Activated CD4-positive, alpha-beta T cell treated with anti-CD3 and anti-CD28 coated beads, Interleukin-2, amount 10 ng/mL, durations not matched to agents 7 days and 5 days (primary cell): ENCODE data around the gene TMEM19. TPM values are rescaled to one million over a fixed set of nuclear protein-coding genes. Genes with fewer than 3 reads are reported as not detected.
"Not testable (repeated sequence)": the region's sequence is repeated elsewhere in the genome, so short reads cannot be mapped to it uniquely, and the experiment has no call there.

Experiments
- CTCF ChIA-PET: fragments of 350-600 bp; sonication (Branson Sonifier 250); formaldehyde crosslinking; loops from one replicate; lab custom pipeline; 2021; ENCODE audit warnings: antibody characterized with exemption; lab: Charles Lee
- POLR2A ChIA-PET: fragments of 350-600 bp; sonication (Branson Sonifier 250); formaldehyde crosslinking; loops from one replicate; lab custom pipeline; 2021; ENCODE audit warnings: antibody characterized with exemption; lab: Charles Lee
- DNase-seq: peaks from one replicate; pipeline ENCODE4 v3.0.0-alpha.2; 2020
- H3K27ac Mint-ChIP-seq: one replicate; pipeline ENCODE4 v1.8.0; 2021; ENCODE audit warnings: mild to moderate bottlenecking, moderate library complexity, mixed read lengths
- H3K27me3 Mint-ChIP-seq: one replicate; pipeline ENCODE4 v1.8.0; 2021; ENCODE audit warnings: mixed read lengths
- H3K36me3 Mint-ChIP-seq: one replicate; pipeline ENCODE4 v1.8.0; 2021; ENCODE audit warnings: low read depth, mixed read lengths
- H3K4me1 Mint-ChIP-seq: one replicate; pipeline ENCODE4 v1.8.0; 2021; ENCODE audit warnings: mixed read lengths
- H3K4me3 Mint-ChIP-seq: one replicate; pipeline ENCODE4 v1.8.0; 2021; ENCODE audit warnings: mild to moderate bottlenecking, moderate library complexity, mixed read lengths
- H3K9me3 Mint-ChIP-seq: one replicate; pipeline ENCODE4 v1.8.0; 2021; ENCODE audit warnings: mixed read lengths
- total RNA-seq, 2 experiments: library from RNA; stranded (reverse); gene quantifications; one replicate each; pipeline ENCODE4 v1.2.3, GENCODE V29; 2021

The TMEM19 gene
- total RNA-seq, 2 experiments from 2014 or later, result 22.4 to 22.7 TPM

- H3K4me3 Mint-ChIP-seq, result no peak overlapping the region
- no peak for DNase-seq
- no peaks in the 10 kb centered on the region for H3K27me3 Mint-ChIP-seq
- H3K27ac Mint-ChIP-seq, result no peak overlapping the region
- peaks cover 9% of the 10 kb centered on the region for H3K4me1 Mint-ChIP-seq
- H3K36me3 Mint-ChIP-seq, result peaks cover 13% of the 10 kb centered on the region
- POLR2A ChIA-PET, result no interaction called here
- CTCF ChIA-PET, result interaction anchor here (0.6 to 1.3 kb wide), 5 partner anchors 9 to 232 kb away, joined by 3 to 5 read pairs (median 4); partner anchors contain the start of genes LGR5 and ZFC3H1
- no peaks in the 10 kb centered on the region for H3K9me3 Mint-ChIP-seq
Observed at GRCh38 chr12:71671816-71672215, 14.1 kb upstream of the TMEM19 start.

GRCh38 chr12:71682466-71682865 lies 3.4 kb upstream of the TMEM19 start:
- no peak overlapping the region for H3K4me3 Mint-ChIP-seq
- H3K27ac Mint-ChIP-seq, result no peak overlapping the region
- no peaks in the 10 kb centered on the region for H3K36me3 Mint-ChIP-seq
- no peaks in the 10 kb centered on the region for H3K9me3 Mint-ChIP-seq
- ChIA-PET POLR2A (no interaction called here), CTCF (interaction anchor here (1.6 kb wide), 1 partner anchor 18 kb away, joined by 3 read pairs; the partner anchor contains the start of genes THAP2 and ZFC3H1)
- no peak for DNase-seq
- H3K4me1 Mint-ChIP-seq, result peaks cover 22% of the 10 kb centered on the region
- H3K27me3 Mint-ChIP-seq, result no peaks in the 10 kb centered on the region

GRCh38 chr12:71683633-71684032 lies 2.2 kb upstream of the TMEM19 start:
- Mint-ChIP-seq H3K4me1 (peaks cover 34% of the 10 kb centered on the region), H3K27ac (peak overlapping the region; percentile 85), H3K27me3 (no peaks in the 10 kb centered on the region), H3K9me3 (no peaks in the 10 kb centered on the region), H3K4me3 (peak overlapping the region; percentile 51), H3K36me3 (no peaks in the 10 kb centered on the region)
- ChIA-PET CTCF (interaction anchor here (1.0 to 1.4 kb wide), 3 partner anchors 11 to 65 kb away, joined by 3 to 4 read pairs (median 3); no protein-coding TSS in a partner anchor), POLR2A (no interaction called here)
- DNase-seq, result no peak

- H3K4me3 Mint-ChIP-seq, result peak overlapping the region; percentile 51
- H3K36me3 Mint-ChIP-seq, result no peaks in the 10 kb centered on the region
- H3K27me3 Mint-ChIP-seq, result no peaks in the 10 kb centered on the region
- no peaks in the 10 kb centered on the region for H3K9me3 Mint-ChIP-seq
- CTCF ChIA-PET, result interaction anchor here (1.0 to 1.6 kb wide), 4 partner anchors 11 to 66 kb away, joined by 3 to 5 read pairs (median 4); no protein-coding TSS in a partner anchor
- POLR2A ChIA-PET, result interaction anchor here (0.9 kb wide), 1 partner anchor 18 kb away, joined by 4 read pairs; no protein-coding TSS in a partner anchor
- peak; percentile 37 for DNase-seq
- H3K27ac Mint-ChIP-seq, result peak overlapping the region; percentile 85
- peaks cover 35% of the 10 kb centered on the region for H3K4me1 Mint-ChIP-seq
Observed at GRCh38 chr12:71684081-71684480, 1.8 kb upstream of the TMEM19 start.

GRCh38 chr12:71685312-71685906 lies 473 bp upstream of the TMEM19 start:
- ChIA-PET POLR2A (interaction anchor here (0.7 to 1.2 kb wide), 3 partner anchors 22 to 86 kb away, joined by 3 to 8 read pairs (median 6); partner anchors contain the start of genes RAB21, THAP2 and ZFC3H1), CTCF (interaction anchor here (0.6 to 2.6 kb wide), 8 partner anchors 8 to 277 kb away, joined by 3 to 10 read pairs (median 5); partner anchors contain the start of genes THAP2 and ZFC3H1)
- peaks cover 4% of the 10 kb centered on the region for H3K36me3 Mint-ChIP-seq
- no peaks in the 10 kb centered on the region for H3K27me3 Mint-ChIP-seq
- peak overlapping the region; percentile 83 for H3K4me3 Mint-ChIP-seq
- peaks cover 39% of the 10 kb centered on the region for H3K4me1 Mint-ChIP-seq
- no peak for DNase-seq
- H3K27ac Mint-ChIP-seq, result peak overlapping the region; percentile 91
- no peaks in the 10 kb centered on the region for H3K9me3 Mint-ChIP-seq

GRCh38 chr12:71686658-71687025 lies 760 bp downstream of the TMEM19 start:
- H3K36me3 Mint-ChIP-seq, result peaks cover 8% of the 10 kb centered on the region
- H3K27me3 Mint-ChIP-seq, result no peaks in the 10 kb centered on the region

GRCh38 chr12:71687172-71687571 lies 1.3 kb downstream of the TMEM19 start:
- Mint-ChIP-seq H3K4me1 (peaks cover 39% of the 10 kb centered on the region), H3K4me3 (peak overlapping the region; percentile 61), H3K27ac (peak overlapping the region; percentile 69)
- H3K9me3 Mint-ChIP-seq, H3K36me3 Mint-ChIP-seq, H3K27me3 Mint-ChIP-seq, DNase-seq: not testable (repeated sequence)
- CTCF ChIA-PET, result interaction anchor here (0.6 to 2.6 kb wide), 6 partner anchors 8 to 60 kb away, joined by 3 to 9 read pairs (median 4); no protein-coding TSS in a partner anchor
- POLR2A ChIA-PET, result interaction anchor here (0.6 kb wide), 2 partner anchors 21 to 67 kb away, joined by 3 read pairs; no protein-coding TSS in a partner anchor

More at GRCh38 chr12:71686658-71687025, 760 bp downstream of the TMEM19 start:
- Mint-ChIP-seq H3K27ac (peak overlapping the region; percentile 91), H3K9me3 (no peaks in the 10 kb centered on the region), H3K4me3 (peak overlapping the region; percentile 83), H3K4me1 (peaks cover 39% of the 10 kb centered on the region)
- CTCF ChIA-PET, result interaction anchor here (1.2 to 2.6 kb wide), 8 partner anchors 9 to 62 kb away, joined by 3 to 10 read pairs (median 6); partner anchors contain the start of genes THAP2 and ZFC3H1
- DNase-seq, result no peak
- POLR2A ChIA-PET, result interaction anchor here (1.2 kb wide), 1 partner anchor 23 kb away, joined by 8 read pairs; the partner anchor contains the start of genes THAP2 and ZFC3H1

GRCh38 chr12:71688961-71689570 lies 3.2 kb downstream of the TMEM19 start:
- H3K27ac Mint-ChIP-seq, result no peak overlapping the region
- POLR2A ChIA-PET, result no interaction called here
- H3K9me3 Mint-ChIP-seq, result no peaks in the 10 kb centered on the region
- H3K36me3 Mint-ChIP-seq, result peaks cover 14% of the 10 kb centered on the region
- CTCF ChIA-PET, result no interaction called here
- DNase-seq, result no peak
- H3K4me1 Mint-ChIP-seq, result peaks cover 33% of the 10 kb centered on the region
- H3K27me3 Mint-ChIP-seq, result no peaks in the 10 kb centered on the region
- no peak overlapping the region for H3K4me3 Mint-ChIP-seq

GRCh38 chr12:71691504-71692129 lies 5.7 kb downstream of the TMEM19 start:
- Mint-ChIP-seq H3K4me3 (no peak overlapping the region), H3K27ac (no peak overlapping the region), H3K36me3 (peaks cover 17% of the 10 kb centered on the region), H3K9me3 (no peaks in the 10 kb centered on the region), H3K27me3 (no peaks in the 10 kb centered on the region), H3K4me1 (peaks cover 23% of the 10 kb centered on the region)
- no peak for DNase-seq
- POLR2A ChIA-PET, result no interaction called here
- CTCF ChIA-PET, result no interaction called here

- no peak overlapping the region for H3K27ac Mint-ChIP-seq
- CTCF ChIA-PET, result no interaction called here
Observed at GRCh38 chr12:71693126-71693525, 7.2 kb downstream of the TMEM19 start.

GRCh38 chr12:71693651-71694050 lies 7.8 kb downstream of the TMEM19 start:
- H3K36me3 Mint-ChIP-seq, result peaks cover 29% of the 10 kb centered on the region
- peaks cover 11% of the 10 kb centered on the region for H3K4me1 Mint-ChIP-seq
- H3K27me3 Mint-ChIP-seq, H3K27ac Mint-ChIP-seq, H3K4me3 Mint-ChIP-seq, POLR2A ChIA-PET, CTCF ChIA-PET, DNase-seq, H3K9me3 Mint-ChIP-seq: not testable (repeated sequence)

More at GRCh38 chr12:71693126-71693525, 7.2 kb downstream of the TMEM19 start:
- Mint-ChIP-seq H3K9me3 (no peaks in the 10 kb centered on the region), H3K27me3 (no peaks in the 10 kb centered on the region), H3K36me3 (peaks cover 26% of the 10 kb centered on the region), H3K4me3 (no peak overlapping the region), H3K4me1 (peaks cover 16% of the 10 kb centered on the region)
- POLR2A ChIA-PET, result no interaction called here
- DNase-seq, result no peak

GRCh38 chr12:71694099-71694820 lies 8.4 kb downstream of the TMEM19 start:
- Mint-ChIP-seq H3K4me3 (no peak overlapping the region), H3K9me3 (no peaks in the 10 kb centered on the region), H3K27me3 (no peaks in the 10 kb centered on the region), H3K27ac (no peak overlapping the region), H3K4me1 (peaks cover 8% of the 10 kb centered on the region), H3K36me3 (peaks cover 35% of the 10 kb centered on the region)
- ChIA-PET CTCF (interaction anchor here (2.4 kb wide), 1 partner anchor 8 kb away, joined by 7 read pairs; the partner anchor contains the start of gene TMEM19), POLR2A (no interaction called here)
- no peak for DNase-seq
